Brain microvascular endothelial cell (primary cell): ENCODE results near the gene TMEM232.

Experiments
- DNase-seq: peaks from one replicate; pipeline ENCODE4 v3.0.0-alpha.2; 2020
- H3K27ac ChIP-seq: fragments of 250-450 bp; sonication (Bioruptor Pico); 2 replicates; pipeline ENCODE4 v1.5.1; 2020; ENCODE audit warnings: mild to moderate bottlenecking, moderate library complexity
- H3K27me3 ChIP-seq: fragments of 250-450 bp; sonication (Bioruptor Pico); replicated peaks from 2 replicates; pipeline ENCODE4 v1.5.1; 2020; ENCODE audit warnings: mild to moderate bottlenecking
- H3K36me3 ChIP-seq: fragments of 250-450 bp; sonication (Bioruptor Pico); replicated peaks from 2 replicates; pipeline ENCODE4 v1.5.1; 2020; ENCODE audit warnings: mild to moderate bottlenecking
- H3K4me3 ChIP-seq: 2 replicates; pipeline ENCODE4 v1.5.1; 2011; ENCODE audit warnings: low read depth, mild to moderate bottlenecking, control low read depth, low read length, moderate library complexity
- in situ Hi-C: cut with HindIII; loops from 2 replicates; pipeline ENCODE4 v1.10.0; 2017; ENCODE audit warnings: low sequenced_read_pairs, low pct_ligation_motif_present
- TF ChIP-seq, protein P1 (sequence below): IDR thresholded peaks from 2 replicates; pipeline ENCODE4 v1.5.1; 2011; ENCODE audit warnings: low read depth, mild to moderate bottlenecking, moderate library complexity, low read length, control low read depth, inconsistent platforms; ENCODE audit errors: missing control alignments

TMEM232 gene

DNA sequence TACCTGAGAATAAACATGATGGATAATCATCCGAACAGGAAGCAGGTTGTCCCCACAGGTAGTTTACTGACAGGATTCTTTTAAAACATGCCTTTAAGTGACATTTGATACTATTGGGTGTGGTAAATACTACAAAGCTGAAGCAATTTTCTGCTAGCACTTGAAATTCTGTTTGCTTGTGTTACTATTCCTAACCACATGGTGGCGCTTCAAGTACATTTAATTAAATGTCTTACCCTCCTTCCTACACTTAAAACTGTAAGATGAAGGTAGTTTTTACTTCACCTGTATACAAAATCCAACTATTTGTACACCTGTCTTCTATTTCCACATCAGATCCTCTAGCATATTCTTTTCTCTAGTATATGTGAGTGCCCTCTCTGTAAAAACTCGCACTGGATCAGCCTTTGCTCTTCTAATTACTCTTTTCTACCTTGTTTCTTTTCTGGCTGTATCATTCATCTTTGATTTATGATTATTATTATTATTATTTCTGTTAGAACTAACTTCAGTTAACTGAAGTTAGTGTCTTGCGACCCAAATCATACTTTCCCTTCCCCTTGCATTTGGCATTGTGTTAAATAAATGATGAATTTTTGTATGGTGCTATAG lies 30.8 kb upstream of the TMEM232 start:
- in situ Hi-C loops: no loop called here
- TF ChIP-seq, protein P1, sequence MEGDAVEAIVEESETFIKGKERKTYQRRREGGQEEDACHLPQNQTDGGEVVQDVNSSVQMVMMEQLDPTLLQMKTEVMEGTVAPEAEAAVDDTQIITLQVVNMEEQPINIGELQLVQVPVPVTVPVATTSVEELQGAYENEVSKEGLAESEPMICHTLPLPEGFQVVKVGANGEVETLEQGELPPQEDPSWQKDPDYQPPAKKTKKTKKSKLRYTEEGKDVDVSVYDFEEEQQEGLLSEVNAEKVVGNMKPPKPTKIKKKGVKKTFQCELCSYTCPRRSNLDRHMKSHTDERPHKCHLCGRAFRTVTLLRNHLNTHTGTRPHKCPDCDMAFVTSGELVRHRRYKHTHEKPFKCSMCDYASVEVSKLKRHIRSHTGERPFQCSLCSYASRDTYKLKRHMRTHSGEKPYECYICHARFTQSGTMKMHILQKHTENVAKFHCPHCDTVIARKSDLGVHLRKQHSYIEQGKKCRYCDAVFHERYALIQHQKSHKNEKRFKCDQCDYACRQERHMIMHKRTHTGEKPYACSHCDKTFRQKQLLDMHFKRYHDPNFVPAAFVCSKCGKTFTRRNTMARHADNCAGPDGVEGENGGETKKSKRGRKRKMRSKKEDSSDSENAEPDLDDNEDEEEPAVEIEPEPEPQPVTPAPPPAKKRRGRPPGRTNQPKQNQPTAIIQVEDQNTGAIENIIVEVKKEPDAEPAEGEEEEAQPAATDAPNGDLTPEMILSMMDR: peak; percentile 41
- DNase-seq: peak; percentile 55
- Histone ChIP-seq H3K27ac (no peak overlapping the region), H3K36me3 (peaks cover 13% of the 10 kb centered on the region), H3K4me3 (no peak overlapping the region), H3K27me3 (no peaks in the 10 kb centered on the region)

DNA sequence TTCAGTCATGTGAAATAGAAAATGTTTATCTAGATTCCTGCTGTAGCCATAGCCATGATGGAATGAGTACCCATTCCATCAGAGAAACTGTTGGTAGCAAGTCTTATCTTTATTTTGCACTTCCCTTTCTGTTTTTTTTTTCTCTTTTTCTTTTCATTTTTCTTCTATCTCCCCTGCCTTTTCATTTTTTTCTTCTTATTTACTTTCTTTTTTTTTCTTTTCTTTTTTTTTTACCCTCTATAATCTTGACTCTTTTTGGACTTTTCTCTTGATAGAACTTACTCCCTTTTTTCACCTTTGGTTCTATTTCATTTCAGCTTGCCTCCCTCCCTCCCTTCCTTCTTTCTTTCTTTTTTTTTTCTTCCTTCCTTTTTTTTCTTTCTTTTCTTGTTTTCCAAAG lies 27.7 kb upstream of the TMEM232 start:
- no peak overlapping the region for H3K4me3 ChIP-seq
- in situ Hi-C loops: no loop called here
- no peak overlapping the region for H3K27ac ChIP-seq
- H3K36me3 ChIP-seq: peaks cover 2% of the 10 kb centered on the region
- TF ChIP-seq, protein P1: no peak
- DNase-seq: no peak
- H3K27me3 ChIP-seq: no peaks in the 10 kb centered on the region

DNA sequence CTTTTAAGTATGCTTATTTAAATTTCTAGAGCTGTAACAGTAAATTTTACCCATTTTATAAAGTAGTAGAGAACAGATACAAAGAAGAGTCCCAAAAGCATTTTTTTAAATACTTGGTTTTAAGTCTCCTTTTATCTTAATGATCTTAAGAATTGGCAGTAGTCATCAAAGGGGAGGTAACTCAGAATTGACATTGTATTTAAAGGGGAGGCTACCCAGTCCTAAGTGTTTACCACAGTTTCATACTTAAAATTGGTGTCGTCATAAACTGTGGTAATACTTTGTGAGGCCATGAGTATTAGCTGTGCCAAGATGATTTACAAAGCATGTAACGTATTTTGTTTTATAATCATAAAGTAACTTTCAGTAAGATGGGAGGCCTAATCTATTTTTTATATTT lies 27.1 kb upstream of the TMEM232 start:
- no peak for DNase-seq

DNA sequence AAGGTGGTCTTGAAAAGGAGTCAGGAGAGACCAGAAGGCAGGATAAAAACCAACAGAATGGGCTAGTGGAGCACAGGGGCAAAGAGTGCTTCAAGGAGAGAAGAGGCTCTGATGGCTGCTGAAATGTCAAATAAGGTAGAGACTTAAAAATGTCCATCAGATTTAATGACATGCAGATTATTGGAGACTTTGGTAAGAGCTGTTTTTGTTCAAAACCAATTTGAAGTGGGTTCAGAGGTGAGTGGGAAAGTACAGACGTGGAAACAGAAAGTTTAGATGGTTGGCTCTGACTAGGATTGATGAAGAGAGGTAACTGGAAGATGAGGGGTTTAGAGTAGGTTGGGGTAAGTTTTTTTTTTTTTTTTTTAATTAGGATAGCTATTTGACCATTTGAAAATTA lies 26.5 kb upstream of the TMEM232 start:
- Histone ChIP-seq H3K27ac (no peak overlapping the region), H3K4me3 (no peak overlapping the region), H3K36me3 (peaks cover 9% of the 10 kb centered on the region), H3K27me3 (no peaks in the 10 kb centered on the region)
- TF ChIP-seq, protein P1: no peak
- in situ Hi-C loops: no loop called here
- DNase-seq: no peak

More for the DNA sequence above, 27.1 kb upstream of the TMEM232 start:
- TF ChIP-seq, protein P1: no peak
- no peaks in the 10 kb centered on the region for H3K27me3 ChIP-seq
- no peak overlapping the region for H3K27ac ChIP-seq
- in situ Hi-C loops: no loop called here
- no peak overlapping the region for H3K4me3 ChIP-seq
- H3K36me3 ChIP-seq: peaks cover 6% of the 10 kb centered on the region

DNA sequence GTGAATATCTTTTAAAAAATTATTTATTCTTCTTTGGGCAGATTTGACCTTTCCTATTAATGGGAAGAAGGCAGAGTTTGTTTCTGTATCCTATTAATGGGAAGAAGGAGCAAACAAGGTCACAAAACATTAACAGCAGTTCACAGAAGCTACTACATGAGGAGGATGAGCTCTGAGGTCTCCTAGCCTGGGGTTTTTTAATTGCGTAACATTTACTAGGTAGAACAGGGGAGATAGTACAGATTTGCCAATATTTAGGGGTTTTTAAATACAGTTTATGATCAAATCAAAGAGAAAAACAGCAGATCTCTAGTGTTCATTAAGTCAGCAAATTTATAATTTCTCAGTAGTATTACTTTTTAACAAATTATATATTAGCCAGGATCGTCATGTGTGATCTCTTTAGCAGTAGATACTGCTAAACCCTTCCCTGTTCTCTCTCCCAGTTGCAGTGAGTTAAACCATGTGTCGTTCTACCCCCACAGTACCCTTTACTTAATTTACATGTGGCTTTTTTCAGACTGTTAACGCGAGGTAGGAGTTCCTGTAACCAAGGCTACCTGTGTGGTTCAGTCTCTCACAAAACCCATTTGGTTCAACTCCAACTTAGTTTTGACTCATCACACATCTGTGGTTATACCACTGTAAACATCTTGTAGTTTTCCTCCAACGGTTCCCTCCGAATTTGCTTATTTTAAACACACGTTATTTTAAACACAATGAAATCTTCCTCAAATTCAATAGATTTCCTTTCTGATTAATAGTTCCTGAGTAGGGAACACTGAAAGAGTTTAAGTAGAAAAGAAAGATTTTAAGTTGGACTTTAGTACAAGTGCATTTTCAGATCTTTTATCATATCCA lies 25.7 kb upstream of the TMEM232 start:
- no peak for DNase-seq
- in situ Hi-C loops: no loop called here
- TF ChIP-seq, protein P1: no peak
- peaks cover 11% of the 10 kb centered on the region for H3K36me3 ChIP-seq
- H3K27me3 ChIP-seq: no peaks in the 10 kb centered on the region
- no peak overlapping the region for H3K27ac ChIP-seq
- H3K4me3 ChIP-seq: no peak overlapping the region
